Measurements from ENCODE around the gene CACNA1E.
A peak's percentile ranks its signal among the peaks of the same experiment; 100 is the strongest.
"Not testable (repeated sequence)": the region's sequence is repeated elsewhere in the genome, so short reads cannot be mapped to it uniquely, and the experiment has no call there.

CACNA1E gene

DNA sequence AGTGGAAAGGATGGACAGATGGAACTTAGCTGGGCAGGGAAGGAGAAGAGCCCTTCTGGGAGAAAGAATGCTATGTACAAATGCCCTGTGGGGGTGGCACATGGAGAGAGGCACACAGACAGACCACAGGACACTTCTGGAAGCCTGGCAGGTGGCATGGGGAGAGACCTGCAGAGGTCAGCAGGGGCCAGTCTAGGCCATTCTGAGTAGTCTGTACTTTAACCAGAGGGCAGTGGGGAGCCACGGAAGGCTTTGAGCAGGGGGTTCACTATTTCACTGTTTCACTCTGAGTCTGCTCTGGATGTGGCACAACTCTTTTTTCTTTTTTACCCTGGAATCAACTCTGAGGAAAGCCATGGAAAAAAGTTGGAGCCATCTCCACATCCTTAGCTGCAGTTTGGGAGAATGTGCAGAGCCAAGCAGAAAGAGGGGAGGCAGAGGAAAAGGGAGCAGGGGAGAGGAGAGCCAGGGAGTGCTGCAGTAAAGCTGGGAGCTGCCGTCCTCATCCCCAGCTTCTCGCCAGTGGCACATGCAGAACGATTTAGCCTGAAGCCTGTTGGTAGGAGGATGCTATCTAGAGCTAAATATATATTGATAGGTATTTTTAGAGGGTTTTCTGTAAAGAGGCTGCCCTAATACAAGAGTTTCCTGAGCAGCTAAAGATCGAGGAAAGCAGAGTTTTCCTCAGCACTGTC is 34.0 kb downstream of the CACNA1E start:
- DNase-seq (ENCODE audit: low read depth): no peak

DNA sequence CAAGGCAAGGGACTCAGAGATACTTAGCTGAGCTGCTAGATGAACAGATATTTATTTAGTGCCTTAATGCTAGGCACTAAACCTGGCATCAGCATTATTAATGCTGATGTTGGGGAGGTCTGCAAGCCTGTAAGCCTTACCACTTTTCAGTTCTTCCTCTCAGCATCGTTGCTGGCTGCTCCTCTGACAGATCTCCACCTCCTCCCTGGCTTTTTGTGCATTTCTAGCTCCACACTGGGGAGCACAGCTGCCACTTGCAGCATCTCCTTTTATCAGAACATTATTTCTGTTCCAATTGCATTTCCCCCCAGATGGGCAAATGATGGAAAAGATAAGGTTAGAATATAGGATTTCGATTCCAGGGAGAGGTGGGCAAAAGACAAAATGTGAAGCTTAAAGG is 34.8 kb downstream of the CACNA1E start:
- DNase-seq (ENCODE audit: low read depth): no peak

DNA sequence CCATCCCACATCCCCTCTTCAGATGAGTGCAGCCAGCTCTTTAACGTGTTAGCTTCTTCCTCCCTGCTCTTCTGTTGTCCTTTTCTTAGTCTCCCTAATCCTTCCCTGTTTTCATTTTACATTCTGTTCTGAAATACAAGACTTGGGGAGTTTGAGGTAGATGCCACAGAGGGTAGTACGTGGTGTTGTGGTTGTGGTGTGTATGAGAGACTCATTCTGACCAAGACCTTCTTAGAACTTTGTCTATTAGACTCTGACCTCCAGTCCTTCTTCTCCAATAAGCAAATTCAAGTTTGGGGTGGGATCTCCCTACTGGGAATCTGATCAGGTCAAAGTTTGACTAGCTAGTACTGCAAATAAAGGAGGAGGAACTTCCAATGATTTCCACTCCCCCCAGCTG is 39.5 kb downstream of the CACNA1E start:
- no peak for DNase-seq (ENCODE audit: low read depth)

DNA sequence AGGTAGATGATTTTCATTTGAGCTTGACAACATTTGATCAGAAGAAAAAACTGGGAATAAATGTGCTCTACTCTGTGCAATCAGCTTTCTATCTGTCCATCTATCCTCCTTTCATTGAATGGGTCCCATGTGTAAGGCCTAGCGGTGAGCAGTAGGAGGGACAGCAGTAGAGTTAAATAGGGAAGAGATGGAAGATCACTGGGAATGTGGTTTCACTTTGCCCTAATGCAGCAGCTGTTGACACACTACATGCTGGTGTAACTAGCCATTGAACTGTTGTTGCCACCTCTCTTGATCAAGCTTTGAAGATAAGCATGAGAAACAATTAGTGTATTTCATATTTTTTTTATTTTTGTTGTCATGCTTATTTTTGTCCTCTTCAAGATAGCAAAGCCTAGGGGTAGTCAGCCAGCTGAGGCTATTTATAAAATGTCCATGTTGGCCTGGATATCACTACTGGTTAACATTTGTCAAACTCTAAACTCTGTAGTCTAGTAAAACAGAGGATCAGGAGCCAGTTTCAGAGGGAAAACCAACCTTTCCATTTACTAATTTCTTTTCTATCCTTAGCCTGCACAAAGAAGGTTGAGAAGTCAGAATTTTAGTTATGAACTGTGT is 41.9 kb downstream of the CACNA1E start:
- no peak for DNase-seq (ENCODE audit: low read depth)

DNA sequence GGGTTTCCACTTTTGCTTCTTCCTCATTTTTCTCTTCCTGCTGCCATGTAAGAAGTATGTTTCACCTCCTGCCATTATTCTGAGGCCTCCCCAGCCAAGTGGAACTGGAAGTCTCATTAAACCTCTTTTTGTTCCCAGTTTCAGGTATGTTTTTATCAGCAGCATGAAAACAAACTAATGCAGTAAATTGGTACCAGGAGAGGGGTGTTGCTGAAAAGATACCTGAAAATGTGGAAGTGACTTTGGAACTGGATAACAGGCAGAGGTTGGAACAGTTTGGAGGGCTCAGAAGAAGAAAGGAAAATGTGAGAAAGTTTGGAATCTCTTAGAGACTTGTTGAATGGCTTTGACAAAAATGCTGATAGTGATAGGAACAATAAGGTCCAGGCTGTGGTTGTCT is 44.9 kb downstream of the CACNA1E start:
- DNase-seq (ENCODE audit: low read depth): not testable (repeated sequence)

DNA sequence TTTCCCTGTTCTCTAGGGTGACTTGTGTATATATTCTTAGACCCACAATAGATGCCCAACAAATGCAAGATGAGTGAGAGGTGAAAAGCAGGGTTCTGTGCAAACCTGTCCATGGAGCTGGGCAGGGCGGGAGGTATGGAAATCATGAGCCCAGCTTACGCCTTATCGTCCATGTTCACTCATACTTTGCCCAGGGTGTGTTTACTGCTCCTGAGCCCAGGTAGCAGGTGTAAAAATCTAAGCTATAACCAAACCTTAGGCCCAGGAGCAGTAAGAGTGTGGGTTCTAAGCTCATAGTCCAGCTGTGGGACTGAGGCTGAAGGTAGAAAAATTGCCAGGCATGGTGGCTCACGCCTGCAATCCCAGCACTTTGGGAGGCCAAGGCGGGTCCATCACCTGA is 48.1 kb downstream of the CACNA1E start:
- DNase-seq (ENCODE audit: low read depth): no peak

DNA sequence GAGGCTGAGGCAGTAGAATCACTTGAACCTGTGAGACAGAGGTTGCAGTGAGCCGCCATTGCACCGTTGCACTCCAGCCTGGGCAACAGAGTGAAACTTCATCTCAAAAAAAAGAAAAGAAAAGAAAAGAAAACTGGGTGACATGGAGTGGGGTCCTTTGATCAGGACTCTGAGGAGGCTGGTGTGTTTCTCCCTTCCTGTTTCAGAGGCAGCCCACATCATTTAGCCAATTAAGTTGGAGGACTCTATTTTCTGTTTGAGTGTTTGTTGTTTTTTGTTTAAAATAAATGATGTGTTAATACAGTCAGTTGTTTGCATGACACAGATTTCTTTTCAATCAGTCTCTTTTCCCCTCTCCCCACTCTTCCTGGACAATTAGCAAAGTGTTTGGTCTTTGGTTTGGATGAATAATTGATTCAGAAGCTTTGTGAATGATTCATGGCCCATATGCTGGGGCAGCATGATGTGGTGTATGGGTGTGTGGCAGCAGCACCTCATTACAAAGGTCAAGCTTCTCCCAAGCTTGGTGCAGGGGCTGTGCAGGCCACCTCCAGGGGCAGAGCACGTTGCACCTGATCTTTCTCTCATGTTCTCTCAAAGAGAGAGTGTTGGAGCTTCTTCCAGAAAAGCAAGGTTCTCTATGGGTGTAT is 48.8 kb downstream of the CACNA1E start:
- DNase-seq (ENCODE audit: low read depth): no peak

DNA sequence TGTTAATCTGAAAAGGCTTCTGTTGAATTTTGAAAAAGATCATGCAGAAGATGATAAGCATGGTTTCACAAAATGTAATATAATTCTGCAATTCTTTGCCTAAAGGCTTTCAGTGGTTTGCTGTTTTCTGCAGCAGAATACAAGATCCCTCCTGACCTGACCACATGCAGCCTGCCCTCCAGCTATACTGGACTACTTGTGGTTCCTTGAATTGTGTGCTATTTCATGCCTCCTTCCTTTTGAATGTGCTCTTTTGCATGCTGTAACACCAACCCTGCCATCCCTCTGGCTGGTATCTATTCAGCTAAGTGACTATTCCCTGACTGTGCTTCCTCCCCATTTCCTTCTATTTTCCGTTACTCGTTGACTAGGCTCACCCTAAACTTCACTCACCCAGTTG is 55.5 kb downstream of the CACNA1E start:
- no peak for DNase-seq (ENCODE audit: low read depth)

DNA sequence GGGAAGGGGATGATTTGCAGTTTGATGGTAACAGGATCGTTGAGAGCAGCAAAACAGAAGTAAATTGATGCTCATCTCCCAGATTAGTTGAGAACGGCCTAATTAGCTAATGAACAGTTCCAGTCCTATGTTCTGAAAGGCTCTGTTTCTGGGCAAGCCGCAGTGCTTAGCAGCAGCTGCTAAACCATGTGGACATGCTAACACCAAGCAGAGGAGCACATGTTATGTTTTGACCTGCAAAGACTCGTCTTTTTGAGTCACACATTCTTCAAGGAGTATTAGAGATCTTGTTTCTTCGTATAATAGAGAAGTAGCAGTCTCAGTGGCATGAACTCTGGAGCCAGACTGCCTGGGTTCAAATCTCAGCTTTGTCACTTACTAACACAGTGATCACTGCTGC is 58.1 kb downstream of the CACNA1E start:
- DNase-seq (ENCODE audit: low read depth): no peak

DNA sequence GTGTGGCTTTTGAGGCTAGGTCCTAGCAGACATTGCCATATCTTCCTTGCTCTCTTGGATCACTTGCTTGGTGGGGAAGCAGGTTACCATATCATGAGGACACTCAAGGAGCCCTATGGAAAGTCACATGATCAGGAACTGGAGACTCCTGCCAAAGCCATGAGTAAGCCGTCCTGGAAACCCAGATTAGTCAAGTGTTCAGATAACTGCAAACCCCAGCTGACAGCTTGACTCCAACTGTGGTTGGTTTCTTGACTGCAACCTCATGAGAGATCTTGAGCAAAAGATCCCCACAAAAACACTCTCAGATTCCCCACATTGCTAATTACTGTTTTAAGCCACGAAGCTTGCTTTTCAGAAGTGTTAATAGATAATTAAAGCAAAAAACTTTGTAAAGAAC is 58.6 kb downstream of the CACNA1E start:
- DNase-seq (ENCODE audit: low read depth): peak; percentile 7

DNA sequence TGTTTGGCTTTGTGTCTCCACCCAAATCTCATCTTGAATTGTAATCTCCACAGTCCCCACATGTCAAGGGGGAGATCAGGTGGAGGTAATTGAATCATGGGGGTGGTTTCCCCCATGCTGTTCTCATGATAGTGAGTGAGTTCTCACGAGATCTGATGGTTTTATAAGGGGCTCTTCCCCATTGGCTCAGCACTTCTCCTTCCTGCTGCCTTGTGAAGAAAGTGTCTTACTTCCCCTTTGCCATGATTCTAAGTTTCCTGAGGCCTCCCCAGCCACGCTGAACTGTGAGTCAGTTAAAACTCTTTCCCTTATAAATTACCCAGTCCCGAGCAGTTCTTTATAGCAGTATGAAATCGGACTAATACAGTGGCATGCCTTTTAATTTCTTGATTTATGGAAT is 59.1 kb downstream of the CACNA1E start:
- not testable (repeated sequence) for DNase-seq (ENCODE audit: low read depth)

DNA sequence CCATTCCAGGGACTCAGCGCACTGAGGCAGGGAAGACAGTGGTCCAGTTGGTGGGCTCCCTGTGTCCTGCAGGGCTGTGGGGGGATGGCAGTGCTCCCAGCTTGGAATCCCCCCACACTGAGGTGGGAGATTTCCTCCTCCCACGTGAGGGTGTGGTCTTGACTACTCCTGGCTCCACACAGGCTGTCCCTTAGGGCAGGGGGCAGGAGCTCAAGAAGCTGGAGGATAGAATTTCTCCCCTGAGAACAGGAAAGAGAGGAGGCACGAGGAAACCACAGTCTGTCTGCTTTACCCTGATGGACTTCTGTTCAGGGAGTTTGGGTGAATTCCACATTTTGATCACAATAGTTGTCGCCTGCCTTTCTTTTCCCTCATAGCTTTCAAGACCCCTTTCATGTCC is 62.1 kb downstream of the CACNA1E start:
- DNase-seq (ENCODE audit: low read depth): no peak

DNA sequence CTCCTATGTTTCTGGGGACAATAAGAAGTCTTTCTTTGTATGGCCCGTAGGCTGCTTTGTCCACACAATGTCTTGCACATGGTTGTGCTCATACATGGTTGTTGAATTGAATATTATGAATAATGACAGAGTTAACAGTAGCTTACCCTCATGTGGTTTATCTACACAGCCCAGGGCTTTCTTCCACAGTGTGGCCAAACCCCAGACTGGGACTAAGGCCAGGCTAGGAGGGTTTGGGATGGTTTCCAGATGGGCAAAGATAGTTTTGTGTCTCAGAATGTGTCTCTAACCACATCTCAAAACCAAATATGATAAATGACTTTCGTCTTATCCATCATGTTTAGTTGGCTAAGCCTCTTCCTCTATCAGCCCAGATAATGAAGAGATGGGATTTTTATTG is 65.2 kb downstream of the CACNA1E start:
- DNase-seq (ENCODE audit: low read depth): no peak

DNA sequence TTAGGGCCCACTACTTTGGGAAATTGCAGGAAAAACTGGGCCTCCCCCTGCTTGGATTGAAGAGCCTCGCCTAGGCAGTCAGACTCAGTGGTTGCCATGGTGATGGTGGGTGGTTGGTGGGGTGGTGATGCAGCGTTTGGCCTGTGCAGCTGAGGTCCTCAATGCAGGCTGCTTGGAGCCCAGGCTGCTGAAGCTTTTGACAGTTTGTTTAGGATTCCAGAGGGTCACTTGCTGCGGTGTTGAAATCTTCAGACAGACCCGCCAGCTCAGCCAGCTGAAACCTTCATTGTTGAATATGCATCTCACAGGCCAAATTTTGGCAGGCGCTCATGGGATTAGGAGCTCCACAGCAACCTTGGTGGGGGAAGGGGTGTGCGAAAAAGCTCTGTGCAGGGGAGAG is 67.9 kb downstream of the CACNA1E start:
- DNase-seq (ENCODE audit: low read depth): no peak

DNA sequence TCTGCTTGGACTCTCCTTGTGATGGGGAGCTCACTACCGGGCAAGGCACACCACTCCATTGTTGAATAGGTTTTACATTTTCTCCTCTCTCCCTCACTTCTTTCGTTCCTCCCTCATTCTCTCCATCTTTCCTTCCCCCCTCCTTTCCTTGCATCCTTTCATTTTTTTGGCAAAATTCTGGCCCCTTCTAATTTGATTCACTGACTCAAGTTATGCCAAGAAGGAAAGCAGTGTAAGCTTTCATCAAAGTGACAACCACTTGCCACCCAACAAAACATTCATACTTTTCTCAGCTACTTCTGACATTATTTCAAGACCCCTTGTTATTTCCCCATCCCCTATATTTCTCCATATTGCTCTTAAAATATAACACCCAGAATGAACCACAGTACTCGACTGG is 68.4 kb downstream of the CACNA1E start:
- no peak for DNase-seq (ENCODE audit: low read depth)

DNA sequence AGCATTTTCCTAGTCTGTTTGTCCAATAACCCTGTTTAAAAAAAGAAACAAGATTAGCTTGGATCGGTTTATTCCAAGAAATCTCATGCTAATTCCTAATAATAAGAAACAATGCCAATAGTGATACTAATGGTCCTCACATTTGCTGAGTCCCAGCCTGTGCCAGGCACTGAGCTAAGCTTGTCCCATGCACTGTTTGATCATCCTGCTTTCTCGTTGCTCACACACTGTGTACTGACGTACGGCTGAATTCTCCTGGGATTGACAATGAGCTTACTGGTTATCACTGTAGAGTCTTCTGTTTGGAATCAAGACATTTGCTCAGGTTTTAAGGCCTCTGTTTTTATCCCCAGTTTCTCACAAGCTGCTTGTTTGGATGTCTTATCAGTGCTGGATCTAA is 71.1 kb downstream of the CACNA1E start:
- no peak for DNase-seq (ENCODE audit: low read depth)

DNA sequence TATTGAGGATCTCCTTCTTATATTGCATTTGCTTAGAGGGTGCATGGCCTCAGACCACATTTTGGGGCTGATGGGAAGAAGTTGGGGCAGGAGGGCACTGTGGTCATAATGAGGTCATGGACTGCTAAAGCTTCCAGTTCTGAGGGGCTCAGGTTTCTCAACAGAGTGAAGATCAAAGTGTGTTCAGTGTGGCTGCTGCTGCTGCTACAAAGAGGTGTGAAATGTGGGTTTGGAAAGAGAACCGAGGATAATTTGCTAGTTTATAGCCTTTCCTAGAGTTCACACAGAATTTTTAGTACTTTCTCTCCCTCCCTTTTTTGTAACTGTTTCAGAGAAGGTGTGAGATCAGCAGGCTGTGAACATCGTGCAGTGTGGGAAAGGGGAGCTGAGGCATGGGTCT is 73.3 kb downstream of the CACNA1E start:
- DNase-seq (ENCODE audit: low read depth): no peak

DNA sequence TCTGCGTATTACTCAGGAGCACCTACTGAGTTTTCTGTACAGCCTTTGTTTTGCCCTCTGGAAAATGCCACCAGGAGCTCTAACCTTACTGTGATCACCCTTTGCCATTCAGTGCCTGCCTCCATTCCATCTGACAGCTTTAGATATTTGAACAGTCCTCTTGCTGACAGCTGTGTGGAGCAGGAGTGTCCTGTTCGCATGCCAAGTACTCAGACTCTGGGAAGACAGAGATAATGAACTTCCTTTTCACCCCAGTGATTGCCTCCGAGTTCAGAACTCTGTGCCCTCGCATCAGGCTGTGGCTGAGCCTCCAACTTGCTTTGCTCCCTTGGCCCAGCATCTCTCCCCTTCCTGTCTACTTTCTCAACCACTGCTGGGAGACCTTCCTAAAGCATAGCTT is 74.0 kb downstream of the CACNA1E start:
- DNase-seq (ENCODE audit: low read depth): no peak

DNA sequence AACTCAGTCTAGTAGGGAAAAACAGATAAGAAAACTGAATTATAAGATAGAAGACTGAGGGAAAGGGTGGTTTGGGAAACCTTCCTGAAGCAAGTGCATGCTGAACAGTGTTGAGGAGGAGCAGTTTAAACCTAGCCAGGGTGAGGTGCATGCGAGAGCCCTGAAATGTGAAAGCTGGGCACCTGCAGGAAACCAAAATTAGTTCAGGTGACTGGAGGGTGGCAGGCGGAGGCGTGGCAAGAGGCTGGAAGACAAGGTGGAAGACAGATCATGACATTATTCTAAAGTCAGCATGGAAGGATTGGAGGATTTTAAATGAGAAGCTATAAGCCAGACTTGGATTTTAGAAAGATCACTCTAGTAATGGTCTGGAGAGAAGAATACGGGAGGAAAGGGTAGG is 75.1 kb downstream of the CACNA1E start:
- no peak for DNase-seq (ENCODE audit: low read depth)

DNA sequence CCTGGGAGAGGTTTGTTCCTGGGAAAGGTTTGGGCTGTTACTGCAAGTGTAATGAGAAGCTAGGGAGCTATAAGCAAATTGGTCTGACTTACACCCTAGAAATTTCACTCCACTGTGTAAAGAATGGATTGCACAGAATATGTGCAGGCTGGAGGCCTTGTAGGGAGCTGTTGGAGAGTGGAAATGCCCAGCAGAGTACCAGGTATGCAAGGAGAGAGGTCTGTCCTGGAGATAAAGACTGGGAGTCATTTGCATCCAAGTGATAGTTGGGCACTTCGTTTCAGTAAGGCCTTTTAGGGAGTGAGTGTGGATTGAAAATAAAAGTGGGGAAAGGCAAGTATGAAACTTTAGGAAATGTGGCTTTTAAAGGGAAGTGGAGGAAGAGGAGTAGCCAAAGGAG is 75.8 kb downstream of the CACNA1E start:
- DNase-seq (ENCODE audit: low read depth): no peak

DNA sequence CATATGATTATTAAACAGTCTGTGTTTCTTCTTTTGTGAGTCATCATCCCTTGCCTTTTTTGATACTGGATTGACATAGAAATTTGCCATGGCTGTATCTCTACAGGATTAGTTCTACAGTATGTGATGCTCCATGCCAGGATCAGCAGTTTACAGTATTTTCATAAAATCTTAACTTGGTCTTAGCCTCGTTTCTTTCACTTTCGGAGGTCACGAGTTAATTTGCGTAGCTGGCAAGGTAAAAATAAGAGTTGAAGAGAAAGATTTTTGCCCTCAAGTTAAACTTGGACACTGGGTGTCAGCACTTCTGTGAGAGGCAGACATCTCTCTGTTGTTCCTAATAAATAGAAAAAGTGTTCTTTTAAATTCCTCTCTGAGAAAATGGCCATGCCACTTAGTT is 79.1 kb downstream of the CACNA1E start:
- DNase-seq (ENCODE audit: low read depth): no peak

DNA sequence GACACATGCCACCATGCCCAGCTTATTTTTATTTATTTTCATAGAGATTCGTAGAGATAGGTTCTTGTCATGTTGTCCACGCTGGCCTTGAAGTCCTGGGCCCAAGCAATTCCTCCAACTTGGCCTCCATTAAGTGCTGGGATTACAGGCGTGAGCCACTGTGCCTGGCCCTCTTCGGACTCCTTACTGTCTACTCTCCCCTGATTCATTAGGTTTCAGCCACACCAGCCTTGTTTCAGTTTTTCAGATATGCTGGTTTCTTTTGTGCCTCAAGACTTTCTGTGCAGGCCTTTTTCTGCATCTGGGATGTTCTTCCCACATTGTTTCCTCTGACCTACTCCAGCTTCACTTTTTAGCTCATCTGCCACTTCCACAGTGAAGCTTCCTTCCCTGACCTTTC is 85.4 kb downstream of the CACNA1E start:
- no peak for DNase-seq (ENCODE audit: low read depth)

DNA sequence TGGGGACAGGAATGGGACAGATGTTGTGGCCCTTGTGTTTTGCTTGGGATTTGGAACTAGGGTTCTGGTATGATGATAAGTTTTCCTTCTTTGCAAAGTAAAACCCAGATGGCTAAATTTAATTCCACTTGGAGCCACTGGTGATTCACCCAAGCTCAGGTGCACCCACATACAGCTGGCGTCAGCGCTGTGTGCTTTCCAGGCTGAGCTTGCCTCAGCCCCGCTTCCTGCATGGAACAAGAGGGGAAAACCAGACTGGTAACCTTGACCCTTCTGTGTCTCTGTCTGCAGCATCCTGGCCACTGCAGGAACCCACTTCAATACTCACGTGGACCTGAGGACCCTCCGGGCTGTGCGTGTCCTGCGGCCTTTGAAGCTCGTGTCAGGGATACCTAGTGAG is 94.2 kb downstream of the CACNA1E start:
- no peak for DNase-seq (ENCODE audit: low read depth)

DNA sequence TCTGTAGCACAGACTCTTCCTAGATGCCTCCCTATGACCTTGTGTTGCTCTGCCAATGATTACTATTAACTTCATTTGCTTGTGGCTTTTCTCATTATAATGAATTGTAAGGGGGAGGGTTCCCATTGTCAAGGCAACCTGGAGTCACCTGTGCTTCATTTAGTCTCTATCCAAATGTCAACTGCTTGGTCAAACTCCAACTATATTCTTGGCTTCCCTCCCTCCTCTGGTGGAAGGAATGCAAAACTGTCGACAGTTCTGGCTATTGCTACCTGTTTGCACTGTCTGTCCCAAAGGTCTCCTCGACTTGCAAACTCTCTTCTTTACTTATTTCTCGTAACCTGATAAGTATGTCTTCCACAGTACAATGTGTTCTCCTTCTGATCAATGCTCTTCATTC is 100.3 kb downstream of the CACNA1E start:
- DNase-seq (ENCODE audit: low read depth): no peak

Data from EH (cell line).